HG03469 (cell line): ENCODE data around the gene SPATA13.

Experiments used
- ATAC-seq: cut with Tn5 transposase; IDR thresholded peaks from one replicate; pipeline ENCODE4 v1.9.1; 2021; ENCODE audit warnings: mild to moderate bottlenecking, moderate library complexity, moderate number of reproducible peaks; ENCODE audit not compliant: unreplicated experiment

The SPATA13 gene

DNA sequence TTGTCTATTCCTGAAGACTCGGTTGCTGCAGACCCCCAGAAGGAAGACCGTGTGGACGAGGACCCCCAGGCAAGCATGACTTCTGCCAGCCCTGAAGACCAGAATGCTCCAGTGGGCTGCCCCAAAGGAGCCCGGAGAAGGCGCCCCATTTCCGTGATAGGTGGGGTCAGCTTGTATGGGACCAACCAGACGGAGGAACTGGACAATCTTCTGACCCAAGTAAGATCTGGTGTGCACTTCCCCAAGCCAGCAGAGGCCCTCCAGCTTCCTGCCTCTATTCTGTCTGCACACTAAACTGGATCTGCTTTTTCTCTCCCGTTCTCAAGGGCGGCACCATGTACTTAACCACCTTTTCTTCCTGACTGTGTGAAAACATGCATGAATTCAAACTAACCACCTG is 89.1 kb downstream of the SPATA13 start:
- ATAC-seq: no peak

DNA sequence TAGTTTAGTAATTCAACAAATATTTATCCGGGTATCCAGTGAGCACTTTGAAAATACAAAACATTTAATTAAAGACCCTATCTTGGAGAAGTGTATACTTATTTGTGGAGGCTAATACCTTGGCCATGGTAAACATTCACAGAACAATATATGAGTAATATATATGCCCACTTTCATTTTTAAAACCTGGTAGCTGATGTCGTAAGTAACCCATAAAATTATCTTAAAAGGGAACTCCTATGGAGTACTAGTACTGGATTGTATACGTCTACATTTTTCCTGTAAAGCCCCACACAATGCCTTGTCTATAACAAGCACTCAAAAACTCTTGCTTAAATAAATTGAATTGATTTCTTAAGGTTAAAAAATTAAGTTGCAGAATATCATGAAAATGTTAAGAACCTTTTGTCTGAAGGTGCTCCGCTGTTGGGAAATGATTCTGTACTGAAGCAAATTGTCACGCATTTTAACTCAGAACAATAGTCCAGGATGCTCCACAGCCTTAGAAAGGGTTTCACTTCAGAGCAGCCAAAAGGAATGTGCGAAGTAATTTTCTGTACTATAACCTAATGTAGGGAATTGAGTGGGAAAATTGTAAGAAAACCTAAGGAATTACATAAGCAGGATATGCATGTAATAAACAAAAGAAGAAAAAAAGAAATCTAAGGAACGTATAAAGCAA is 90.0 kb downstream of the SPATA13 start:
- ATAC-seq: no peak

DNA sequence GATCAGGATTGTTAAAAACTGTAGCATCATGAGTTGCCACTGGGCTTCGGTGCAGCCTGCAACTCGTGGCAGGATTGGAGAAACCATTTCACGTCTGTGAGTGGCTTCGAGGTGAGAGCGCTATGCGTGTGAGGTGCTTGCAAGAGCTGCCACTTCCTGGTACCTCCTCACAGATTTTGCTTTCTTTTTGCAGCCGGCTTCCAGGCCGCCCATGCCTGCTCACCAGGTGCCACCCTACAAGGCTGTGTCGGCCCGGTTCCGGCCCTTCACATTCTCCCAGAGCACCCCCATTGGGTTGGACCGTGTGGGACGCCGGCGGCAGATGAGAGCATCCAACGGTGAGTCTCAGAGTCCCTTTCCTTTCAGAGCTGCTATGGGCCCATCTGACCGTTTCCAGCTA is 91.0 kb downstream of the SPATA13 start:
- no peak for ATAC-seq

- ATAC-seq: no peak
These were observed 91.6 kb downstream of the SPATA13 start for GRCh38 chr13:24252136-24252535.

DNA sequence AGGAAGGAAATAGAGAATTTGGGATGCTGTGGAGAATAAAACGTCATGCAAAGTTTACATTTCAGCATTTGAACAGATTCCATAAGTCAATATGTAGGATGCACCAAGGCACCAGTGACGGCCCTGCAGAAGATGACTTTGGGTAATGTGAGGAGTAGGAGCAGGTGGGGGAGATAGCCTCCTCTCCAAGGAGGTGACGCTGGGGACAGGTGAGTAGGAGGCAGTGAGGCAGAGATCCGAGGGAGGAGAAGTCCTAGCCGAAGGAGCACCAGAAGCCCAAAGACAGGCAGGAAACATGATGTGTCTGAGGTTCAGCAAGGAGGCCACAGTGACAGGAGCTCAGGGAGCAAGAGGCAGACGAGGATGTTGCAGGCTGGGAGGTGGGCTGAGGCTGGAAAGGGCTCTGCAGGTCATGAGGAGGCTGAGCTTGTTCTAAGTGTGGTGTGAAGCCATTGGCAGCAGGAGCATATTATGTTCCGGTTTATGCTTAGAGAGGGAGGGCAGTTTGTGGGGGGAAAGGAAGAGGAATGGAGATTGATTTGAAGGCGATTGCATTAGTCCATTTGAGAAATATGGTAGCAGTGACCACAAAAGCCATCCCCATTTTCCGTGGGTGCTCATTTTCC is 93.1 kb downstream of the SPATA13 start:
- no peak for ATAC-seq

DNA sequence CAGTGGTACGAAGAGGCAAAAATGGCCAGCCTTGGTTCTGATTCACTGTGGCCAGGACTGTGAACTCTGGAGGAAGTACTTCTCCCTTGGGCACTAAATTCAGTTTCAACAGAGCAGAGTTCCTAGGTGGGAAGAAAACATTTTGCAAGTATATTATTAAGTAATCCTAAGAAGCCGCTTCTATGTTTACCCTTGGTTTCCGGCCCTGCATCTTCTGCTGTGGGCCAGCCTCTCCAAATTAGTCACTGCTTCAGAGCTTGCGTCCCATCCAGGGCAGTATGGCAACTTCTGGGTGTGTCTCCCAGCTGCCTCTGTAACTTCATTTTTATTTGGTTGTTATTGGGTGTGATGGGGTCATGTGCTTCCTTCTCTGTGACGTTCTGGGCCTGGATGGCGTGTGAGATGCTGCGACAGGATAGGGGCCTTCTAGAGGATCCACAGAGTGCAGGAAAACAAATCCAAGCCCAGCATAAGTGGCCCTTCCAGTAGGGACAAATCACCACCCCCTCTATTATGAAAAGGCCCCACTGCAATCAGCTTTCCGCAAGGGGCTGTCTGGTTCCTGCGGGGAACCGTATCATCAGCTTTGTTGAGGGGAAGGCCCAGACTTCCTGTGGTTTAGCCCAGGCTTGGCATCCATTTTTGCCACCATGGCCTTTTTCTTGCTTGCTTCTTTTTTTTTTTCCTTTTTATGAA is 93.8 kb downstream of the SPATA13 start:
- no peak for ATAC-seq

DNA sequence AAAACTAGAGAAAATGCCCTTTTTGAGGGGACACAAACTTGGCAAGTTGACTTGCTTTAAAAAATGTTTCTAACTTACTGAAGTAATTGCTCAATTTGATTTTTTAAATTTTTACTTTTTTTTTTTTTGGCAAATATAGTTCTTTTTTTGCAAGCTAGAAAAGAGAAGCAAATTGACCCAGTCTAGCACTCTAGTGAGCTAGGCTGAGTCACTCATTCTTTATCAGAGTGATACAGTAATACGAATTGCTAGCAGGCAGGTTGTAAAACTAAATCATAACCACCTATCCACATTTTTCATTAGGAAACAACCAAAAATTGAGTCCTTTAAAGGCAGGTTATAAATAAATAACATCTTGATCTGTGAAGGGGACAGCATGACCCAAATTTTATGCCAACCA is 97.0 kb downstream of the SPATA13 start:
- ATAC-seq: no peak

DNA sequence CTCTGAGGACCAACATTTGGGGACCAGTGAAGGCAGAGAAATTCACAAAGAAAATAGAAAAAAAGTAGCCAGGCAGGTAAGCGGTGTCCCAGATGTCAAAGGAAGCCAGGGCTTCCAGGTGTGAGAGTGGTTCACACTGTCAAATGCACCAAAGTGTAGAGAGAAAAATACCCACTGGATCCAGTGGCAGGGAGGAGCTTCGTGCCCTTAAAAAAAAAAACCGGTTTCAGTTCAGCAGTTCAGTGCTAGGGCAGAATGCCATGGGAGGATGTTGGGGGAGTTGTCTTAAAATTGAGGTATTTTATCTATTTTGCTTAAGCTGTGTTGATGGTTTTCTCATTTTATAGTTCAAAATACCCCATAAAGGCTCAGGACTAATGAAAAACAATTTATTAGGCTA is 101.0 kb downstream of the SPATA13 start:
- ATAC-seq: no peak

DNA sequence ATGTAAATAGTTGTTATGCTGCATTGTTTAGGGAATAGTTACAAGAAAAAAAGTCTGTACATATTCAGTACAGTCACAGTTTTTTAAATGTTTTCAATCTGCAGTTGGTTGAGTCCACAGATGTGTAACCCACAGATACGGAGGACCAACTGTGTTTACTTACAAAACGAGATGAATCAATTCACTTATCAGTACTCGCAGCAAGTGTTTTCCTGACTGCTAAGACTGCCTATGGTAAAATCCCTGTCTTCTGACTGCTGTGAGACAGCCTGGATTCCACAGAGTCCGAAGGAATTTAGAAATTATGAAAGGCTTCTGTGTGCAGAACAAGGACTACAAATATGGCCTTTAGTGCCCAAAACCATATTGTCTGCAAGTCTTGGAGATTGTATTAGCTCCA is 103.1 kb downstream of the SPATA13 start:
- no peak for ATAC-seq

DNA sequence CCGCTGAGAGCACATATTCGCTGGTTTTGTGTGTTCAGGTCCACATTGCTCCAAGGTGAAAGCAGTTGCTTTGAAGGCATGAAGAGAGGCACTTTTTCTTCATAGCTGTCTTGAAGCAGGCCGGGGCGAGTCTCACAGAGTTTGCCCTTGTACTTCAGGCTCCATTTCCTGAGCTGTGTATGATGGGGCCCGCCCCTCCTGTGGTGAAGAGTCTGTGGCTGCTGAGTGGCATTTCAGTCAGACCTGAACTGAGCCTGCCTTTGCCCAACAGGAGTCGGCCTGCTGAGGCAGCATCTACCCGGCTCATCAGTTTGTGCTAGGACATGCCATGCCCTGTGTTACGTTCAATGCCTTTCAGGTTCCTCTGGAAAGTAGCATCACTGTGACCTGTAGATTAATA is 104.5 kb downstream of the SPATA13 start:
- peak; percentile 50 for ATAC-seq

GRCh38 chr13:24265453-24265852 is 104.9 kb downstream of the SPATA13 start:
- ATAC-seq: no peak

DNA sequence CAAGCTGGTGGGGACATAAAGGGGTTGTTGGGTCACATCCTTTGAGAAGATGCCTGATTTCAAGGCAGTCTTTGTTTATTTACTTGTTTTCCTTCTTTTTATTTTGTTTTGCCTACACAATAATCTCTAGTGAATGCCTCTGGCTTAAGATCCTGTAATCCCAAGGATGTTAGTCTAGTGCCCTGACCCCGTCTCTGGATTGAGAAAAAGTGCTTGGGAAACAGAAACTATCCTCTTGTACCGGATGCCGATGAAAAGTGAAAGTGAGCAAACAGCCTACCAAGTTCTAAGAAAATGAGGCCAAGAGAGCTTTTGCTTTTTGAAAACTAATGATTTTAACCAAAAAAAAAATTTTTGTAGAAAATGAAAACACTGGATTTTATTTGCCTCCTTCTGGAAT is 106.8 kb downstream of the SPATA13 start:
- ATAC-seq: no peak

DNA sequence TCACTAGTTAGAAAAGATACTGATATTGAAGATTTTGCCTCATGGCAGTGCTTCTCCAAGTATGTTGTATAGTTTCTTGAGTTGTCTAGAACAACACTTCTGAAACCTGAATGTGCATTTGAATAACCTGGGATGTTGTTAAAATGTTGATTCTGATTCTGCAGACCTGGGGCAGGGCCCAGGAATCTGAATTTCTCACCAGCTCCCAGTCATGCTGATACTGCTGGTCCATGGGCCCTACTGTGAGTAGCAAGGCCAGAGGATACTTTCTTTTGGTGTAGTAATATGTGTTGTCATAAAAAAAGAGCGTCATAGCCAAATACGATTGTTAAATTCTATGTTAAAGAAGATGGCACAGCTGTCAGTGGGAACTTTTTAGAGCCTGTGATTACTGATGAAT is 107.3 kb downstream of the SPATA13 start:
- no peak for ATAC-seq

DNA sequence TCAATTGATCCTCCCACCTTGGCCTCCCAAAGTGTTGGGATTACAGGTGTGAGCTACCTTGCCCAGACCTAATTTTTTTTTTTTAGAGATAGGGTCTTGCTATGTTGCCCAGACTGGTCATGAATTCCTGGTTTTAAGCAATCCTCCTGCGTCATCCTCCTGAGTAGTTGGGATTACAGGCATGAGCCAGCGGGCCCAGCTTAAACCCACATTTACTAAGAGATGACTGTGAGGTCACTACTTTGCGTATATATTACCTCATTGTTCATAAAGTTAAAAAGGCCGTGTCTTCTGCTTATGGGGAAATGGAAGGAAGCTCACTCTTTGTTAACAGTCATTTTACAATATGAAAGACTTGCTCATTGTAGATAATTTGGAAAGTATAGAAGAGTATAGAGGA is 109.3 kb downstream of the SPATA13 start:
- ATAC-seq: no peak

DNA sequence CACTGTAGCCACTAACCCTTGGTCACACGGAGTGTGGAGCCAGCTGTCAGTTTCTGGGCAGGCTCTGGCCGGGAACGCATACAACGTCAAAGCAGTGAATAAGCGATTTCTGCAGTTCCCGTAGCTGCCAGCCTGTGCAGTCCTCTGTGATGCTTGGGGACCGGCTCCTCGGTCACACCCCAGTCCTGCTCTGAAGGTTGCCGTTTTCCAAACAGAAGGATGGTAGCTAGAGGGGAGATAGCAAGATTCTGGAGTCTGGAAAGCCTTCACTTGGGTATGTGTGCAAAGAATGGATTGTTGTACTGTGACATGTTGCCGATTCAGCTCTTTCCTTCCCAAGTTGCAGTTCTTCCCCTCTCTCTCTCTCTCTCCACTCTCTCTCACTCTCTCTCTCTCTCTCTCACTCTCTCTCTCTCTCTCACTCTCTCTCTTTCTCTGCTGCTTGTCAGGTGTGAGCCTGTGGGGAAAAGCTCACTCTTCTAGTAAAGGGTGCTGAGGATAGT is 110.2 kb downstream of the SPATA13 start:
- peak; percentile 32 for ATAC-seq

GRCh38 chr13:24271231-24271600 is 110.7 kb downstream of the SPATA13 start:
- ATAC-seq: no peak

- peak; percentile 31 for ATAC-seq
These were observed 111.3 kb downstream of the SPATA13 start for GRCh38 chr13:24271601-24272451.

DNA sequence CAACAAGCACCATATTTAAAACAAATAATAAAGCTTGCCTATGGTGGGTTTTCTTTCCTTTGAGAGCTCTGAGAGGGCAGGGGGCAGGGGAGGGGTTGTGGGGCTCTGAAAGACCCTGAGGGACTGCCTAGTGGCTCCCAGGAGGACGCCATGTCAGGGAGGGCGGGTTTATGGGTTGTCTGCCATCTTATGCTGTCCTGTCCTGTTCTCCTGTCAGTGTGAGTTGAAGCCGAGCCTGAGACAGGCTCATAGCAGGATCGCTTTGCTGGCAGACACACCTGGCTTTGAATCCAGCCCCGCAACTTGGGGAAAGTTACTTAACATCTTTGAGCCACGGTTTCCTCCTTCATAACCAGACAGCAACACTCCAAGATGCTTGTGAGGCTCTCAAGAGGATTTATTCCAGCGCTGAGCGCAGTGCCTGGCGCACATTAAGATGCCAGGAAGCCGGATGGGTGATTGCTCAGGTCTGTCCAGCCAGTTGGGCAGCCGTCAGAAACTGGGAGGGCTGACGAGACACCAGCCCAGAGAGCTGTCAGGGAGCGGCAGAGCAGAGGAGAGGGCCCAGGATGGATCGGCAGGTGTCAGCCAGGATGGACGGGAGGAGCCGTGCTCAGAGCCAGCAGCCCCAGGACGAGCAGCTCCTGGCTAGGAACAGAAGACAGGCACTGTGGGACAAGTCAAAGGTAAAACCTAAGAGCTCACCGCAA is 112.1 kb downstream of the SPATA13 start:
- ATAC-seq: no peak

GRCh38 chr13:24273926-24274325 is 113.4 kb downstream of the SPATA13 start:
- ATAC-seq: no peak

- peak; percentile 52 for ATAC-seq
These were observed 114.0 kb downstream of the SPATA13 start for GRCh38 chr13:24274452-24275021.
